IPS-18a (cell line): ENCODE results near the gene FDX1.

Source experiments
- H3K27ac ChIP-seq: one replicate; pipeline ENCODE4 v1.5.1; 2013; ENCODE audit warnings: low read length
- H3K27me3 ChIP-seq: one replicate; pipeline ENCODE4 v1.6.1; 2013; ENCODE audit warnings: mild to moderate bottlenecking, low read length; ENCODE audit not compliant: control insufficient read depth, insufficient read depth
- H3K36me3 ChIP-seq: one replicate; pipeline ENCODE4 v1.6.1; 2013; ENCODE audit warnings: low read depth, low read length; ENCODE audit not compliant: control insufficient read depth
- H3K4me1 ChIP-seq: one replicate; pipeline ENCODE4 v1.6.1; 2013; ENCODE audit warnings: low read depth, low read length; ENCODE audit not compliant: control insufficient read depth
- H3K4me3 ChIP-seq: one replicate; pipeline ENCODE4 v1.5.1; 2013; ENCODE audit warnings: low read length
- H3K9ac ChIP-seq: one replicate; pipeline ENCODE4 v1.6.1; 2013; ENCODE audit warnings: mild to moderate bottlenecking, low read length, moderate library complexity
- H3K9me3 ChIP-seq: one replicate; pipeline ENCODE4 v1.6.1; 2013; ENCODE audit warnings: low read depth, low read length; ENCODE audit not compliant: control insufficient read depth

The FDX1 gene

GRCh38 chr11:110472858-110473257 lies 43.1 kb downstream of the FDX1 start:
- Histone ChIP-seq H3K4me3 (no peak overlapping the region), H3K4me1 (peaks cover 9% of the 10 kb centered on the region), H3K27ac (no peak overlapping the region), H3K27me3 (no peaks in the 10 kb centered on the region), H3K36me3 (no peaks in the 10 kb centered on the region), H3K9ac (no peak overlapping the region), H3K9me3 (no peaks in the 10 kb centered on the region)

GRCh38 chr11:110473706-110474105 lies 44.0 kb downstream of the FDX1 start:
- Histone ChIP-seq H3K27ac (no peak overlapping the region), H3K4me1 (peaks cover 9% of the 10 kb centered on the region), H3K36me3 (no peaks in the 10 kb centered on the region)

GRCh38 chr11:110474578-110474977 lies 44.8 kb downstream of the FDX1 start:
- Histone ChIP-seq H3K36me3 (no peaks in the 10 kb centered on the region), H3K4me1 (peaks cover 9% of the 10 kb centered on the region), H3K27me3 (no peaks in the 10 kb centered on the region), H3K4me3 (no peak overlapping the region), H3K9me3 (no peaks in the 10 kb centered on the region), H3K9ac (no peak overlapping the region), H3K27ac (no peak overlapping the region)

More at GRCh38 chr11:110473706-110474105, 44.0 kb downstream of the FDX1 start:
- H3K9me3 ChIP-seq = no peaks in the 10 kb centered on the region
- H3K9ac ChIP-seq = no peak overlapping the region
- no peaks in the 10 kb centered on the region for H3K27me3 ChIP-seq
- no peak overlapping the region for H3K4me3 ChIP-seq

GRCh38 chr11:110475671-110476070 lies 45.9 kb downstream of the FDX1 start:
- H3K36me3 ChIP-seq = no peaks in the 10 kb centered on the region
- no peak overlapping the region for H3K4me3 ChIP-seq
- no peaks in the 10 kb centered on the region for H3K9me3 ChIP-seq
- H3K4me1 ChIP-seq = peaks cover 9% of the 10 kb centered on the region
- H3K27ac ChIP-seq = no peak overlapping the region
- no peak overlapping the region for H3K9ac ChIP-seq
- no peaks in the 10 kb centered on the region for H3K27me3 ChIP-seq

GRCh38 chr11:110478410-110478809 lies 48.7 kb downstream of the FDX1 start:
- Histone ChIP-seq H3K9ac (no peak overlapping the region), H3K4me3 (no peak overlapping the region), H3K4me1 (peaks cover 9% of the 10 kb centered on the region), H3K9me3 (no peaks in the 10 kb centered on the region), H3K36me3 (no peaks in the 10 kb centered on the region), H3K27me3 (no peaks in the 10 kb centered on the region), H3K27ac (no peak overlapping the region)

GRCh38 chr11:110479108-110480101 lies 49.7 kb downstream of the FDX1 start:
- Histone ChIP-seq H3K9ac (no peak overlapping the region), H3K4me3 (no peak overlapping the region), H3K36me3 (no peaks in the 10 kb centered on the region), H3K27me3 (no peaks in the 10 kb centered on the region), H3K27ac (no peak overlapping the region), H3K4me1 (peaks cover 4% of the 10 kb centered on the region), H3K9me3 (no peaks in the 10 kb centered on the region)

GRCh38 chr11:110481523-110481922 lies 51.8 kb downstream of the FDX1 start:
- Histone ChIP-seq H3K27ac (no peak overlapping the region), H3K4me1 (no peaks in the 10 kb centered on the region), H3K27me3 (no peaks in the 10 kb centered on the region)

GRCh38 chr11:110486156-110486555 lies 56.4 kb downstream of the FDX1 start:
- H3K9ac ChIP-seq = no peak overlapping the region
- no peak overlapping the region for H3K27ac ChIP-seq
- no peak overlapping the region for H3K4me3 ChIP-seq
- no peaks in the 10 kb centered on the region for H3K4me1 ChIP-seq
- no peaks in the 10 kb centered on the region for H3K27me3 ChIP-seq
- H3K9me3 ChIP-seq = no peaks in the 10 kb centered on the region
- no peaks in the 10 kb centered on the region for H3K36me3 ChIP-seq

More at GRCh38 chr11:110481523-110481922, 51.8 kb downstream of the FDX1 start:
- Histone ChIP-seq H3K9me3 (no peaks in the 10 kb centered on the region), H3K9ac (no peak overlapping the region), H3K4me3 (no peak overlapping the region), H3K36me3 (no peaks in the 10 kb centered on the region)

- Histone ChIP-seq H3K4me1 (peaks cover 4% of the 10 kb centered on the region), H3K36me3 (no peaks in the 10 kb centered on the region), H3K9ac (no peak overlapping the region), H3K27me3 (no peaks in the 10 kb centered on the region), H3K27ac (no peak overlapping the region), H3K4me3 (no peak overlapping the region), H3K9me3 (no peaks in the 10 kb centered on the region)
Measured at GRCh38 chr11:110488446-110488845, 58.7 kb downstream of the FDX1 start.

- H3K27me3 ChIP-seq = no peaks in the 10 kb centered on the region
- H3K27ac ChIP-seq = no peak overlapping the region
- H3K4me3 ChIP-seq = no peak overlapping the region
- H3K9me3 ChIP-seq = no peaks in the 10 kb centered on the region
- peaks cover 4% of the 10 kb centered on the region for H3K4me1 ChIP-seq
- no peaks in the 10 kb centered on the region for H3K36me3 ChIP-seq
- no peak overlapping the region for H3K9ac ChIP-seq
Measured at GRCh38 chr11:110490886-110491285, 61.1 kb downstream of the FDX1 start.

GRCh38 chr11:110491577-110492320 lies 62.0 kb downstream of the FDX1 start:
- no peaks in the 10 kb centered on the region for H3K27me3 ChIP-seq
- H3K27ac ChIP-seq = no peak overlapping the region
- H3K9ac ChIP-seq = no peak overlapping the region
- no peaks in the 10 kb centered on the region for H3K36me3 ChIP-seq
- no peak overlapping the region for H3K4me3 ChIP-seq
- H3K9me3 ChIP-seq = no peaks in the 10 kb centered on the region
- H3K4me1 ChIP-seq = peaks cover 4% of the 10 kb centered on the region
